Keratinocyte (primary cell): Measurements from ENCODE around the gene CAD. TPM values are rescaled to one million over a fixed set of nuclear protein-coding genes. Genes with fewer than 3 reads are reported as not detected.

Source experiments
- DNase-seq: peaks from one replicate; pipeline ENCODE4 v3.0.0-alpha.2; 2011; ENCODE audit warnings: low read depth, missing footprints, low spot score
- FAIRE-seq: peaks from 2 replicates; lab custom pipeline; 2011; peaks lifted over from hg19 to GRCh38; lab: Jason Lieb, UNC
- H2AFZ ChIP-seq: 2 replicates; pipeline ENCODE4 v1.6.0; 2012; ENCODE audit warnings: low read length, control low read depth, inconsistent platforms; ENCODE audit not compliant: control insufficient read depth
- H3K27ac ChIP-seq: 2 replicates; pipeline ENCODE4 v1.5.1; 2011; ENCODE audit warnings: low read length; ENCODE audit not compliant: control insufficient read depth, insufficient read depth
- H3K27me3 ChIP-seq: 3 replicates; pipeline ENCODE4 v1.6.0; 2011; ENCODE audit warnings: low read length; ENCODE audit not compliant: control insufficient read depth, insufficient read depth; ENCODE audit errors: extremely low read depth
- H3K36me3 ChIP-seq, 2 experiments: 2 replicates in 1 of 2; 3 replicates in 1 of 2; pipeline ENCODE4 v1.5.1; 2011; ENCODE audit warnings: low read length in 2 of 2, mild to moderate bottlenecking in 1 of 2; ENCODE audit not compliant: control insufficient read depth in 2 of 2, insufficient read depth in 2 of 2; ENCODE audit errors: extremely low read depth in 1 of 2
- H3K4me1 ChIP-seq: 3 replicates; pipeline ENCODE4 v1.5.1; 2011; ENCODE audit warnings: low read length; ENCODE audit not compliant: control insufficient read depth, insufficient read depth; ENCODE audit errors: extremely low read depth
- H3K4me2 ChIP-seq: 3 replicates; pipeline ENCODE4 v1.6.0; 2011; ENCODE audit warnings: low read depth, low read length; ENCODE audit not compliant: control insufficient read depth, insufficient read depth; ENCODE audit errors: extremely low read depth
- H3K4me3 ChIP-seq, 3 experiments: fragments of 200-600 bp in 1 of 3; sonication (generic) in 1 of 3; 2 replicates in 2 of 3; 3 replicates in 1 of 3; pipeline ENCODE4 v1.5.1; 2011 to 2016; ENCODE audit warnings: low read length in 3 of 3, mild to moderate bottlenecking in 3 of 3, control low read depth in 2 of 3, inconsistent platforms in 1 of 3, low read depth in 1 of 3, mixed read lengths in 1 of 3, mixed run types in 1 of 3, moderate library complexity in 1 of 3; ENCODE audit not compliant: control insufficient read depth in 2 of 3, insufficient read depth in 2 of 3; ENCODE audit errors: extremely low read depth in 1 of 3
- H3K79me2 ChIP-seq: 2 replicates; pipeline ENCODE4 v1.6.0; 2012; ENCODE audit warnings: low read length; ENCODE audit not compliant: control insufficient read depth, insufficient read depth
- H3K9ac ChIP-seq: 3 replicates; pipeline ENCODE4 v1.6.0; 2011; ENCODE audit warnings: low read length; ENCODE audit not compliant: control insufficient read depth, insufficient read depth; ENCODE audit errors: extremely low read depth
- H3K9me1 ChIP-seq: 3 replicates; pipeline ENCODE4 v1.6.0; 2011; ENCODE audit warnings: low read length; ENCODE audit not compliant: control insufficient read depth, insufficient read depth; ENCODE audit errors: extremely low read depth
- H3K9me3 ChIP-seq: 2 replicates; pipeline ENCODE4 v1.5.1; 2012; ENCODE audit warnings: low read depth, low read length; ENCODE audit not compliant: control insufficient read depth
- H4K20me1 ChIP-seq: 3 replicates; pipeline ENCODE4 v1.6.0; 2011; ENCODE audit warnings: low read length; ENCODE audit not compliant: control insufficient read depth, insufficient read depth; ENCODE audit errors: extremely low read depth
- CTCF ChIP-seq, 3 experiments: IDR thresholded peaks in 1 of 3; conservative IDR thresholded peaks in 1 of 3; optimal IDR thresholded peaks in 1 of 3; 2 replicates in 2 of 3; 3 replicates in 1 of 3; pipeline versions ENCODE3 to v1.5.1; 2011; ENCODE audit warnings: low read length in 3 of 3, mild to moderate bottlenecking in 3 of 3, moderate library complexity in 2 of 3, control low read depth in 1 of 3, inconsistent platforms in 1 of 3; ENCODE audit not compliant: insufficient read depth in 2 of 3; ENCODE audit errors: extremely low read depth in 1 of 3
- EZH2 ChIP-seq: IDR thresholded peaks from one replicate; pipeline ENCODE4 v1.6.1; 2012; ENCODE audit warnings: inconsistent platforms, mild to moderate bottlenecking, low read length, moderate library complexity
- dilution Hi-C: fragments of 300-500 bp; cut with MboI; formaldehyde crosslinking; loops from one replicate; pipeline ENCODE4 v1.7.0; 2020; ENCODE audit warnings: low sequenced_read_pairs; ENCODE audit not compliant: extremely low pct_ligation_motif_present
- polyA plus RNA-seq, 5 experiments: library from polyadenylated mRNA; depleted of rRNA in 3 of 5; stranded (reverse) in 3 of 5; stranded (forward) in 1 of 5; unstranded in 1 of 5; fragments of >200 nt; gene quantifications; 1 replicate in 1 of 5; 2 replicates in 3 of 5; 3 replicates in 1 of 5; pipeline versions ENCODE4 v1.2.1 to v1.2.3, GENCODE V29; 2011 to 2012; ENCODE audit warnings: missing spikeins in 2 of 5, low read depth in 1 of 5, low replicate concordance in 1 of 5

Gene CAD
- polyA plus RNA-seq, 1 donor (not counting 4 experiments of a cell fraction or from before 2014, with no cell fraction given), result 21.0 TPM

- H2AFZ ChIP-seq, result no peak overlapping the region
- H3K79me2 ChIP-seq, result no peaks in the 10 kb centered on the region
- H3K27me3 ChIP-seq, result peaks cover 21% of the 10 kb centered on the region
- TF ChIP-seq CTCF (optimal IDR thresholded peaks at IDR 0.05 in 1 of 3, IDR thresholded peaks at IDR 0.05 in 1 of 3, conservative IDR thresholded peaks at IDR 0.05 in 1 of 3; ENCODE audit: extremely low read depth in 1 of 3, insufficient read depth in 2 of 3, low read length in 3 of 3) (no peak), EZH2 (no peak)
- H3K27ac ChIP-seq, result no peak overlapping the region
- DNase-seq (no peak), FAIRE-seq (no peak)
- dilution Hi-C loops, result no loop called here
- H3K36me3 ChIP-seq, result no peaks in the 10 kb centered on the region
- H3K4me2 ChIP-seq, result no peak overlapping the region
- no peaks in the 10 kb centered on the region for H3K4me1 ChIP-seq
- H3K9me3 ChIP-seq, result no peaks in the 10 kb centered on the region
- H3K4me3 ChIP-seq, result no peak overlapping the region
- H3K9me1 ChIP-seq, result no peaks in the 10 kb centered on the region
- no peak overlapping the region for H3K9ac ChIP-seq
- H4K20me1 ChIP-seq, result no peaks in the 10 kb centered on the region
Observed at GRCh38 chr2:27171351-27171848, 45.8 kb upstream of the CAD start.

- DNase-seq (no peak), FAIRE-seq (no peak)
- Histone ChIP-seq H2AFZ (no peak overlapping the region), H4K20me1 (no peaks in the 10 kb centered on the region), H3K9me1 (no peaks in the 10 kb centered on the region), H3K27me3 (peaks cover 24% of the 10 kb centered on the region), H3K79me2 (no peaks in the 10 kb centered on the region), H3K9ac (no peak overlapping the region), H3K4me1 (no peaks in the 10 kb centered on the region), H3K9me3 (no peaks in the 10 kb centered on the region), H3K27ac (no peak overlapping the region), H3K36me3 (no peaks in the 10 kb centered on the region), H3K4me3 (no peak overlapping the region), H3K4me2 (no peak overlapping the region)
- TF ChIP-seq CTCF (optimal IDR thresholded peaks at IDR 0.05 in 1 of 3, IDR thresholded peaks at IDR 0.05 in 1 of 3, conservative IDR thresholded peaks at IDR 0.05 in 1 of 3; ENCODE audit: extremely low read depth in 1 of 3, insufficient read depth in 2 of 3, low read length in 3 of 3) (no peak), EZH2 (no peak)
- dilution Hi-C loops, result no loop called here
Observed at GRCh38 chr2:27174638-27175037, 42.5 kb upstream of the CAD start.
